NCI-H1092 treated with DMSO at 0.1 percent for 48 hours (cell line): ENCODE measurements around the gene LAMB2.

Experiments used
- DNase-seq: peaks from one replicate; lab custom pipeline; 2025; lab: John Stamatoyannopoulos, UW

The LAMB2 gene

GRCh38 chr3:49121132-49121736 is 11.6 kb downstream of the LAMB2 start:
- peak; percentile 34 for DNase-seq

- peak; percentile 66 for DNase-seq
Measured at GRCh38 chr3:49120438-49121131, 12.3 kb downstream of the LAMB2 start, which contains the start of gene USP19. Gene USP19, minus strand, starts transcription at chr3:49120823. Its CDS starts 1,678 bp downstream, at chr3:49119145.

GRCh38 chr3:49120096-49120437 is 12.8 kb downstream of the LAMB2 start:
- no peak for DNase-seq

- no peak for DNase-seq
Measured at GRCh38 chr3:49119439-49119838, 13.4 kb downstream of the LAMB2 start.

- DNase-seq: no peak
Measured at GRCh38 chr3:49119036-49119435, 13.8 kb downstream of the LAMB2 start.

GRCh38 chr3:49112262-49112661 is 20.6 kb downstream of the LAMB2 start:
- DNase-seq: no peak

- no peak for DNase-seq
Measured at GRCh38 chr3:49111347-49111746, 21.5 kb downstream of the LAMB2 start.

GRCh38 chr3:49110780-49111179 is 22.1 kb downstream of the LAMB2 start:
- DNase-seq: no peak

- no peak for DNase-seq
Measured at GRCh38 chr3:49108346-49108745, 24.5 kb downstream of the LAMB2 start.

- peak; percentile 80 for DNase-seq
Measured at GRCh38 chr3:49104427-49105291, 28.2 kb downstream of the LAMB2 start, which contains the start of gene QARS1. Gene QARS1, minus strand, starts transcription at chr3:49104757. Its CDS starts 24 bp downstream, at chr3:49104733.

GRCh38 chr3:49104052-49104426 is 28.8 kb downstream of the LAMB2 start:
- no peak for DNase-seq

- no peak for DNase-seq
Measured at GRCh38 chr3:49100046-49100615, 32.7 kb downstream of the LAMB2 start.

- DNase-seq: no peak
Measured at GRCh38 chr3:49098910-49099630, 33.8 kb downstream of the LAMB2 start.

GRCh38 chr3:49098429-49098828 is 34.4 kb downstream of the LAMB2 start:
- no peak for DNase-seq

GRCh38 chr3:49093853-49094767 is 38.7 kb downstream of the LAMB2 start, which contains the start of gene QRICH1:
Gene QRICH1, minus strand, starts transcription at chr3:49094071. Its CDS starts 17,054 bp downstream, at chr3:49077017.
- DNase-seq: peak; percentile 94

- DNase-seq: peak; percentile 53
Measured at GRCh38 chr3:49092938-49093852, 39.7 kb downstream of the LAMB2 start.

GRCh38 chr3:49081429-49081828 is 51.4 kb downstream of the LAMB2 start:
- DNase-seq: no peak

- no peak for DNase-seq
Measured at GRCh38 chr3:49079270-49079669, 53.6 kb downstream of the LAMB2 start.

- no peak for DNase-seq
Measured at GRCh38 chr3:49076646-49077045, 56.2 kb downstream of the LAMB2 start.
